Spleen (tissue), 7 donors: ENCODE measurements around the gene HPCAL1.

Source experiments
- POLR2A ChIP-seq, 3 donors: fragments of 450-650 bp; IDR thresholded peaks; one replicate each; pipeline ENCODE4 v1.5.1; 2017; ENCODE audit warnings: antibody characterized with exemption in 3 of 3, mild to moderate bottlenecking in 1 of 3
- TF ChIP-seq, protein P1 (sequence below), 11 experiments: fragments of 200-600 bp in 7 of 11; fragments of 450-650 bp in 4 of 11; sonication (generic) in 4 of 11; IDR thresholded peaks in 8 of 11; conservative IDR thresholded peaks in 3 of 11; 1 replicate in 7 of 11; 2 replicates in 4 of 11; pipeline versions ENCODE4 v1.4.0 to v1.8.0; 2016 to 2021; ENCODE audit warnings: antibody characterized with exemption in 11 of 11, inconsistent platforms in 4 of 11, mild to moderate bottlenecking in 1 of 11
- donor health status: DM: no; HTN: no; CAD: no; lungs with moderate emphysema.
- donor health status: DM: no; HTN: no; CAD: no.
- donor health status: DM: no; HTN: no; CAD: no.

DNA sequence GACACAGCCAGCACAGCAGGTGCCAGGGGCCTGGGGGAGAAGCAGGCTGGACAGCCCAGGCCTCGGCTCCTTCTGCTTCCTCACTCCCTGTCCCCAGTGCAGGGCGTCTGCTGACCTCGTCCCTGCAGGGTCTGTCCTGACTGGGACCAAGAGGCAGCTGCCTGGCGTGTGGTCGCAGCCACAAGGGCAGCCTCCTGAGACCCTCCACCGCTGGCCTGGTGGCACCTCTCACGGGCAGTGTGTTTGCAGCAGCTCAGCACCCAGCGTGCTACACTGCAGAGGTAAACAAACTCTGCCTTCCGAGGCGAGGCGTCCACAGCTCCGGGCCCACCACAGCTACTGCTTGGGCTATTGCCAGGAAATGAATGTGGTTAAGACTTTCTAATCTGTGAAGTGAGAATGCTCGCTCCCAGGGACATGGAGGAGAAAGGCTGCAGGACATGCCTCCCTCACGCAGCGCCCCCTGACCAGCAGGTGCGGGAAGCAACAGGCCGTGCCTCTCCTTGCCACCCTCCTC is 46.1 kb upstream of the HPCAL1 start:
- TF ChIP-seq, protein P1, sequence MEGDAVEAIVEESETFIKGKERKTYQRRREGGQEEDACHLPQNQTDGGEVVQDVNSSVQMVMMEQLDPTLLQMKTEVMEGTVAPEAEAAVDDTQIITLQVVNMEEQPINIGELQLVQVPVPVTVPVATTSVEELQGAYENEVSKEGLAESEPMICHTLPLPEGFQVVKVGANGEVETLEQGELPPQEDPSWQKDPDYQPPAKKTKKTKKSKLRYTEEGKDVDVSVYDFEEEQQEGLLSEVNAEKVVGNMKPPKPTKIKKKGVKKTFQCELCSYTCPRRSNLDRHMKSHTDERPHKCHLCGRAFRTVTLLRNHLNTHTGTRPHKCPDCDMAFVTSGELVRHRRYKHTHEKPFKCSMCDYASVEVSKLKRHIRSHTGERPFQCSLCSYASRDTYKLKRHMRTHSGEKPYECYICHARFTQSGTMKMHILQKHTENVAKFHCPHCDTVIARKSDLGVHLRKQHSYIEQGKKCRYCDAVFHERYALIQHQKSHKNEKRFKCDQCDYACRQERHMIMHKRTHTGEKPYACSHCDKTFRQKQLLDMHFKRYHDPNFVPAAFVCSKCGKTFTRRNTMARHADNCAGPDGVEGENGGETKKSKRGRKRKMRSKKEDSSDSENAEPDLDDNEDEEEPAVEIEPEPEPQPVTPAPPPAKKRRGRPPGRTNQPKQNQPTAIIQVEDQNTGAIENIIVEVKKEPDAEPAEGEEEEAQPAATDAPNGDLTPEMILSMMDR (IDR thresholded peaks at IDR 0.05 in 8 of 11, conservative IDR thresholded peaks at IDR 0.05 in 3 of 11): no peak
- no peak for TF ChIP-seq POLR2A (IDR thresholded peaks at IDR 0.05)
